Tibial nerve (tissue), 4 donors: Measurements from ENCODE around the gene GRM7.

ENCODE experiments used
- EP300 ChIP-seq, 2 donors: sonication (generic); formaldehyde crosslinking; IDR thresholded peaks; one replicate each; pipeline ENCODE4 v1.6.1; 2017; ENCODE audit warnings: antibody characterized with exemption in 2 of 2, mild to moderate bottlenecking in 1 of 2
- POLR2A ChIP-seq, 2 donors: fragments of 450-650 bp; IDR thresholded peaks; one replicate each; pipeline ENCODE4 v1.6.1; 2017; ENCODE audit warnings: antibody characterized with exemption in 2 of 2, mild to moderate bottlenecking in 2 of 2, moderate library complexity in 2 of 2
- TF ChIP-seq, protein P1 (sequence below), 5 experiments: fragments of 200-600 bp in 3 of 5; fragments of 450-650 bp in 2 of 5; sonication (generic) in 3 of 5; IDR thresholded peaks; one replicate each; pipeline ENCODE4 v1.5.1; 2016 to 2019; ENCODE audit warnings: antibody characterized with exemption in 5 of 5, mild to moderate bottlenecking in 3 of 5, moderate library complexity in 2 of 5

DNA sequence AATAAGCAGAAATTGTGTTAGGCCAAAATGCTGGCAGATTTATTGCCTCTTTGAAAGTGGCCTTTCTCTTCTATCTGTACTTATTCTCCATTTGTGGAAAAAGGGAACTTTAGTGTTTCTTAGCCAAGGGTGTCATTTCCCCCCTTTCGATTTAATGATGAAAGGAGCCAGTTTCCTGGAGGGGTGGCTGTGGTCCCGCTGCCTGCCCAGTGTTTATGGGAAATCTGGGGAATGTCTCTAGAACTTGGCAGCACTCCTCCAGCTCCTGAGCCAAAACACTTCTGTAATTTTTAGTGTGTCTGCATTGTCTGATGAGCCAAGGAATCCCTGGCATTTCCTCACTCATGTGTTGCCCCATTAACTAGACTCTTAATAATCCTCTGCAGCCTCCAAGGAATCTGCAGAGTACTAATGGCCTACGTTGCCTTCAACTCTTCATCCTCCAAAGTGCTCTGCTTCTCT lies 448.8 kb downstream of the GRM7 start:
- TF ChIP-seq, protein P1, sequence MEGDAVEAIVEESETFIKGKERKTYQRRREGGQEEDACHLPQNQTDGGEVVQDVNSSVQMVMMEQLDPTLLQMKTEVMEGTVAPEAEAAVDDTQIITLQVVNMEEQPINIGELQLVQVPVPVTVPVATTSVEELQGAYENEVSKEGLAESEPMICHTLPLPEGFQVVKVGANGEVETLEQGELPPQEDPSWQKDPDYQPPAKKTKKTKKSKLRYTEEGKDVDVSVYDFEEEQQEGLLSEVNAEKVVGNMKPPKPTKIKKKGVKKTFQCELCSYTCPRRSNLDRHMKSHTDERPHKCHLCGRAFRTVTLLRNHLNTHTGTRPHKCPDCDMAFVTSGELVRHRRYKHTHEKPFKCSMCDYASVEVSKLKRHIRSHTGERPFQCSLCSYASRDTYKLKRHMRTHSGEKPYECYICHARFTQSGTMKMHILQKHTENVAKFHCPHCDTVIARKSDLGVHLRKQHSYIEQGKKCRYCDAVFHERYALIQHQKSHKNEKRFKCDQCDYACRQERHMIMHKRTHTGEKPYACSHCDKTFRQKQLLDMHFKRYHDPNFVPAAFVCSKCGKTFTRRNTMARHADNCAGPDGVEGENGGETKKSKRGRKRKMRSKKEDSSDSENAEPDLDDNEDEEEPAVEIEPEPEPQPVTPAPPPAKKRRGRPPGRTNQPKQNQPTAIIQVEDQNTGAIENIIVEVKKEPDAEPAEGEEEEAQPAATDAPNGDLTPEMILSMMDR (IDR thresholded peaks at IDR 0.05) = no peak
- peak in 1 of 2 donors; percentile 68 for TF ChIP-seq EP300 (IDR thresholded peaks at IDR 0.05)
- no peak for TF ChIP-seq POLR2A (IDR thresholded peaks at IDR 0.05)
